GM19240 (cell line): ENCODE measurements around the gene AFG3L2.
"Not testable (repeated sequence)": the region's sequence is repeated elsewhere in the genome, so short reads cannot be mapped to it uniquely, and the experiment has no call there.

Experiments
- DNase-seq: peaks from one replicate; pipeline ENCODE4 v3.0.0; 2011; ENCODE audit warnings: low spot score; ENCODE audit not compliant: insufficient read length

Gene AFG3L2

GRCh38 chr18:12397254-12397653 lies 20.2 kb upstream of the AFG3L2 start:
- no peak for DNase-seq

- DNase-seq: no peak
Measured at GRCh38 chr18:12394428-12394827, 17.4 kb upstream of the AFG3L2 start.

- DNase-seq: no peak
Measured at GRCh38 chr18:12393998-12394397, 17.0 kb upstream of the AFG3L2 start.

GRCh38 chr18:12393510-12393909 lies 16.5 kb upstream of the AFG3L2 start:
- DNase-seq: no peak

GRCh38 chr18:12391487-12392165 lies 14.6 kb upstream of the AFG3L2 start:
- DNase-seq: peak; percentile 46

GRCh38 chr18:12388442-12388841 lies 11.4 kb upstream of the AFG3L2 start:
- DNase-seq: no peak

- no peak for DNase-seq
Measured at GRCh38 chr18:12384261-12384660, 7.2 kb upstream of the AFG3L2 start.

- not testable (repeated sequence) for DNase-seq
Measured at GRCh38 chr18:12383759-12384158, 6.7 kb upstream of the AFG3L2 start.

- not testable (repeated sequence) for DNase-seq
Measured at GRCh38 chr18:12382221-12382814, 5.3 kb upstream of the AFG3L2 start.

- not testable (repeated sequence) for DNase-seq
Measured at GRCh38 chr18:12378198-12378558, 1.2 kb upstream of the AFG3L2 start.

GRCh38 chr18:12377556-12378197 lies 650 bp upstream of the AFG3L2 start:
- DNase-seq: no peak

GRCh38 chr18:12376034-12376753 lies 833 bp downstream of the AFG3L2 start:
- DNase-seq: no peak

GRCh38 chr18:12374401-12374800 lies 2.6 kb downstream of the AFG3L2 start:
- DNase-seq: no peak

- DNase-seq: no peak
Measured at GRCh38 chr18:12373771-12374116, 3.3 kb downstream of the AFG3L2 start.

- no peak for DNase-seq
Measured at GRCh38 chr18:12373116-12373770, 3.8 kb downstream of the AFG3L2 start.

- DNase-seq: no peak
Measured at GRCh38 chr18:12372406-12372805, 4.6 kb downstream of the AFG3L2 start.

GRCh38 chr18:12371590-12371989 lies 5.4 kb downstream of the AFG3L2 start:
- DNase-seq: no peak

GRCh38 chr18:12369211-12369610 lies 7.8 kb downstream of the AFG3L2 start:
- DNase-seq: no peak

- no peak for DNase-seq
Measured at GRCh38 chr18:12366784-12367183, 10.2 kb downstream of the AFG3L2 start.

GRCh38 chr18:12366379-12366778 lies 10.6 kb downstream of the AFG3L2 start:
- DNase-seq: no peak

- no peak for DNase-seq
Measured at GRCh38 chr18:12362473-12363174, 14.4 kb downstream of the AFG3L2 start.
